MCF 10A (cell line): ENCODE measurements around the gene RTKN2. TPM values are rescaled to one million over a fixed set of nuclear protein-coding genes. Genes with fewer than 3 reads are reported as not detected.
"Not testable (repeated sequence)": the region's sequence is repeated elsewhere in the genome, so short reads cannot be mapped to it uniquely, and the experiment has no call there.

Experiments
- BruUV-seq: library from RNA; stranded (reverse); fragments of 400-500 nt; replicated peaks from 2 replicates; lab custom pipeline; 2021; lab: Mats Ljungman, UMichigan
- CTCF ChIA-PET: fragments of 300-600 bp; sonication (Branson Sonifier 250); formaldehyde crosslinking; extraction: SDS; loops from one replicate; lab custom pipeline; 2021; ENCODE audit warnings: antibody characterized with exemption, inconsistent platforms; lab: Yijun Ruan, JAX
- POLR2A ChIA-PET: fragments of 300-600, 350-650 bp; sonication (Branson Sonifier 250); formaldehyde crosslinking; extraction: SDS; loops from one replicate; lab custom pipeline; 2020; ENCODE audit warnings: antibody characterized with exemption, inconsistent platforms; lab: Yijun Ruan, JAX
- DNase-seq: peaks from one replicate; pipeline ENCODE4 v3.0.0-alpha.2; 2018; ENCODE audit not compliant: unreplicated experiment
- H3K27ac Mint-ChIP-seq: one replicate; pipeline ENCODE4 v1.8.0; 2022; ENCODE audit warnings: mild to moderate bottlenecking, low read depth, mixed read lengths; ENCODE audit not compliant: unreplicated experiment
- H3K27me3 Mint-ChIP-seq: one replicate; pipeline ENCODE4 v1.8.0; 2022; ENCODE audit warnings: mixed read lengths; ENCODE audit not compliant: insufficient read depth, unreplicated experiment
- H3K36me3 Mint-ChIP-seq: one replicate; pipeline ENCODE4 v1.8.0; 2022; ENCODE audit warnings: mild to moderate bottlenecking, moderate library complexity, mixed read lengths; ENCODE audit not compliant: insufficient read depth, unreplicated experiment
- H3K4me1 Mint-ChIP-seq: one replicate; pipeline ENCODE4 v1.8.0; 2022; ENCODE audit warnings: mixed read lengths; ENCODE audit not compliant: insufficient read depth, unreplicated experiment
- H3K4me3 Mint-ChIP-seq: one replicate; pipeline ENCODE4 v1.8.0; 2022; ENCODE audit warnings: mild to moderate bottlenecking, moderate library complexity, mixed read lengths; ENCODE audit not compliant: unreplicated experiment
- H3K9me3 Mint-ChIP-seq: one replicate; pipeline ENCODE4 v1.8.0; 2022; ENCODE audit warnings: mixed read lengths; ENCODE audit not compliant: unreplicated experiment
- intact Hi-C: fragments of 100-400 bp; cut with micrococcal nuclease; formaldehyde crosslinking; loops from 2 replicates; pipeline ENCODE4 v1.14.1; 2022
- total RNA-seq: library from RNA; stranded (reverse); gene quantifications from 2 replicates; pipeline ENCODE4 v1.2.3, GENCODE V29; 2022
- TF ChIP-seq, protein P1 (sequence below): fragments of 200-600 bp; IDR thresholded peaks from one replicate; pipeline ENCODE4 v1.8.0; 2022; ENCODE audit warnings: antibody characterized with exemption, mild to moderate bottlenecking; ENCODE audit not compliant: unreplicated experiment

The RTKN2 gene
- total RNA-seq, 1 experiment from 2014 or later = 2.6 TPM

DNA sequence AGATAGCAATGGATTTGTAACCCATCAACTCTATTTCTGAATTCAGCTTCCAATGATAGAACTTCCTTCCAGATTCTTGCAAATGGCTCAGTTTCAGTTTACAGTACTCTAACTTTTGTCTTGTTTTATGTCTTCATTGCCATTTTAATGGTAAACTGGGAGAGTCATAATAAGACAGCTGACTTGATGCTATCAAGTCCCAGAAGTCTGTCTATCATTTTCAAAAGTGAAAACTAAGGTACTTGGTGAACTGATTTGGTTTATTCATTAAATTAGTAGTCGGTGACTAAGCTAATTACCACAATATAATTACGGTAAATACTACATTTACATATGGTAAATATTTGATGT, 25.0 kb downstream of the RTKN2 start:
- H3K27me3 Mint-ChIP-seq = no peaks in the 10 kb centered on the region
- BruUV-seq = TSS peak; percentile 77
- H3K9me3 Mint-ChIP-seq = no peaks in the 10 kb centered on the region
- no peaks in the 10 kb centered on the region for H3K36me3 Mint-ChIP-seq
- CTCF ChIA-PET = interaction anchor here (0.6 to 3.4 kb wide), 10 partner anchors 24 to 402 kb away, joined by 3 to 174 read pairs (median 4); partner anchors contain the start of gene ARID5B
- intact Hi-C loops = loop anchor here (5.0 to 10.0 kb wide), 5 partner anchors 146 to 1429 kb away; no protein-coding TSS in a partner anchor
- no peak for DNase-seq
- peak overlapping the region; percentile 79 for H3K4me3 Mint-ChIP-seq
- TF ChIP-seq, protein P1, sequence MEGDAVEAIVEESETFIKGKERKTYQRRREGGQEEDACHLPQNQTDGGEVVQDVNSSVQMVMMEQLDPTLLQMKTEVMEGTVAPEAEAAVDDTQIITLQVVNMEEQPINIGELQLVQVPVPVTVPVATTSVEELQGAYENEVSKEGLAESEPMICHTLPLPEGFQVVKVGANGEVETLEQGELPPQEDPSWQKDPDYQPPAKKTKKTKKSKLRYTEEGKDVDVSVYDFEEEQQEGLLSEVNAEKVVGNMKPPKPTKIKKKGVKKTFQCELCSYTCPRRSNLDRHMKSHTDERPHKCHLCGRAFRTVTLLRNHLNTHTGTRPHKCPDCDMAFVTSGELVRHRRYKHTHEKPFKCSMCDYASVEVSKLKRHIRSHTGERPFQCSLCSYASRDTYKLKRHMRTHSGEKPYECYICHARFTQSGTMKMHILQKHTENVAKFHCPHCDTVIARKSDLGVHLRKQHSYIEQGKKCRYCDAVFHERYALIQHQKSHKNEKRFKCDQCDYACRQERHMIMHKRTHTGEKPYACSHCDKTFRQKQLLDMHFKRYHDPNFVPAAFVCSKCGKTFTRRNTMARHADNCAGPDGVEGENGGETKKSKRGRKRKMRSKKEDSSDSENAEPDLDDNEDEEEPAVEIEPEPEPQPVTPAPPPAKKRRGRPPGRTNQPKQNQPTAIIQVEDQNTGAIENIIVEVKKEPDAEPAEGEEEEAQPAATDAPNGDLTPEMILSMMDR = no peak
- POLR2A ChIA-PET = interaction anchor here (0.6 to 8.6 kb wide), 19 partner anchors 12 to 1165 kb away, joined by 3 to 105 read pairs (median 4); partner anchors contain the start of gene ARID5B
- peak overlapping the region; percentile 37 for H3K27ac Mint-ChIP-seq
- peaks cover 13% of the 10 kb centered on the region for H3K4me1 Mint-ChIP-seq

- BruUV-seq, H3K27me3 Mint-ChIP-seq, H3K9me3 Mint-ChIP-seq, H3K36me3 Mint-ChIP-seq: not testable (repeated sequence)
- intact Hi-C loops = loop anchor here (5.0 to 10.0 kb wide), 5 partner anchors 146 to 1428 kb away; no protein-coding TSS in a partner anchor
- H3K27ac Mint-ChIP-seq = peak overlapping the region; percentile 37
- ChIA-PET POLR2A (interaction anchor here (0.6 to 8.6 kb wide), 20 partner anchors 12 to 1165 kb away, joined by 3 to 105 read pairs (median 4); partner anchors contain the start of gene ARID5B), CTCF (interaction anchor here (0.6 to 3.4 kb wide), 9 partner anchors 23 to 401 kb away, joined by 3 to 174 read pairs (median 4); partner anchors contain the start of gene ARID5B)
- peak overlapping the region; percentile 79 for H3K4me3 Mint-ChIP-seq
- DNase-seq = peak; percentile 95
- H3K4me1 Mint-ChIP-seq = peaks cover 10% of the 10 kb centered on the region
Observed at GRCh38 chr10:62242965-62243646, 25.5 kb downstream of the RTKN2 start.

DNA sequence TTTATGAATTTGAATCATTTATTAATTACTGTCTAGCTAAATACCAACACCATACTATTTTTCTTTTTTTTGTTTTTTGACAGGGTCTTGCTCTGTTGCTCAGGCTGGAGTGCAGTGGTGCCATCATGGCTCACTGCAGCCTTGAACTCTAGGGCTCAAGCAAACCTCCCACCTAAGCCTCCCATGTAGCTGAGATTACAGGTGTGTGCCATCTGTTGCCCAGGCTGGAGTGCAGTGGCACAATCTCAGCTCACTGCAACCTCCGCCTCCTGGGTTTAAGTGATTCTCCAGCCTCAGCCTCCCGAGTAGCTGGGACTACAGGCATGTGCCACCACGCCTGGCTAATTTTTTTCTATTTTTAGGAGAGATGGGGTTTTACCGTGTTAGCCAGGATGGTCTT, 27.1 kb downstream of the RTKN2 start:
- not testable (repeated sequence) for DNase-seq, BruUV-seq, H3K27ac Mint-ChIP-seq, H3K4me3 Mint-ChIP-seq, H3K27me3 Mint-ChIP-seq, H3K36me3 Mint-ChIP-seq, H3K9me3 Mint-ChIP-seq
- peaks cover 10% of the 10 kb centered on the region for H3K4me1 Mint-ChIP-seq
- intact Hi-C loops = loop anchor here (5.0 to 10.0 kb wide), 5 partner anchors 144 to 1427 kb away; no protein-coding TSS in a partner anchor
- ChIA-PET CTCF (interaction anchor here (0.9 to 1.3 kb wide), 2 partner anchors 198 to 205 kb away, joined by 3 to 4 read pairs; no protein-coding TSS in a partner anchor), POLR2A (interaction anchor here (3.5 kb wide), 1 partner anchor 192 kb away, joined by 24 read pairs; no protein-coding TSS in a partner anchor)

- Mint-ChIP-seq H3K9me3 (no peaks in the 10 kb centered on the region), H3K27me3 (no peaks in the 10 kb centered on the region), H3K4me3 (no peak overlapping the region), H3K4me1 (peaks cover 3% of the 10 kb centered on the region), H3K27ac (peak overlapping the region; percentile 19), H3K36me3 (no peaks in the 10 kb centered on the region)
- ChIA-PET POLR2A (interaction anchor here (0.6 to 3.5 kb wide), 2 partner anchors 35 to 190 kb away, joined by 3 to 24 read pairs; no protein-coding TSS in a partner anchor), CTCF (interaction anchor here (0.6 to 1.2 kb wide), 3 partner anchors 264 to 795 kb away, joined by 3 read pairs; no protein-coding TSS in a partner anchor)
- intact Hi-C loops = loop anchor here (5.0 to 10.0 kb wide), 5 partner anchors 143 to 1425 kb away; no protein-coding TSS in a partner anchor
- TF ChIP-seq, protein P1 = no peak
- no TSS peak for BruUV-seq
- no peak for DNase-seq
Observed at GRCh38 chr10:62239994-62240393, 28.6 kb downstream of the RTKN2 start.
